H1 (cell line): Measurements from ENCODE around the gene ARHGAP25. TPM values are rescaled to one million over a fixed set of nuclear protein-coding genes. Genes with fewer than 3 reads are reported as not detected.

ENCODE experiments used
- CTCF ChIA-PET: fragments of 300-600 bp; sonication (Branson Sonifier 250); formaldehyde crosslinking; loops from one replicate; lab custom pipeline; 2021; ENCODE audit not compliant: partially characterized antibody; lab: Charles Lee
- POLR2A ChIA-PET: fragments of 300-600 bp; sonication (Branson Sonifier 250); formaldehyde crosslinking; loops from one replicate; lab custom pipeline; 2021; ENCODE audit warnings: inconsistent platforms; ENCODE audit not compliant: partially characterized antibody; lab: Charles Lee
- DNase-seq, 2 experiments: peaks; one replicate each; pipeline versions ENCODE4 v3.0.0 to v3.0.0-alpha.2; 2010 to 2022; ENCODE audit warnings: low spot score in 2 of 2, low read depth in 1 of 2, mixed read lengths in 1 of 2
- FAIRE-seq: peaks from 2 replicates; lab custom pipeline; 2011; peaks lifted over from hg19 to GRCh38; lab: Jason Lieb, UNC
- H2AFZ ChIP-seq: 2 replicates; pipeline ENCODE4 v1.8.1; 2012; ENCODE audit warnings: low read length, inconsistent platforms
- H2AK5ac ChIP-seq: 2 replicates; pipeline ENCODE4 v1.6.1; 2013; ENCODE audit warnings: low read depth, low read length
- H2BK120ac ChIP-seq: replicated peaks from 2 replicates; pipeline ENCODE3; 2013; ENCODE audit warnings: low read depth, low read length, inconsistent platforms
- H2BK12ac ChIP-seq: 2 replicates; pipeline ENCODE4 v1.6.1; 2013; ENCODE audit warnings: low read depth, low read length
- H2BK15ac ChIP-seq: 2 replicates; pipeline ENCODE4 v1.6.1; 2013; ENCODE audit warnings: low read length
- H2BK20ac ChIP-seq: 2 replicates; pipeline ENCODE4 v1.6.1; 2013; ENCODE audit warnings: low read length
- H2BK5ac ChIP-seq: 2 replicates; pipeline ENCODE4 v1.6.1; 2013; ENCODE audit warnings: low read depth, low read length
- H3K14ac ChIP-seq: 2 replicates; pipeline ENCODE4 v1.6.1; 2013; ENCODE audit warnings: inconsistent platforms; ENCODE audit not compliant: insufficient read length
- H3K18ac ChIP-seq: 2 replicates; pipeline ENCODE4 v1.6.1; 2013; ENCODE audit warnings: low read length; ENCODE audit errors: extremely low read depth
- H3K23ac ChIP-seq: 2 replicates; pipeline ENCODE4 v1.6.1; 2013; ENCODE audit warnings: inconsistent platforms; ENCODE audit not compliant: insufficient read length
- H3K23me2 ChIP-seq: 2 replicates; pipeline ENCODE4 v1.6.1; 2013; ENCODE audit warnings: low read depth, low read length
- H3K27ac ChIP-seq: 2 replicates; pipeline ENCODE4 v1.6.1; 2011; ENCODE audit warnings: low read depth, low read length, inconsistent platforms
- H3K27me3 ChIP-seq, 4 experiments: replicated peaks in 1 of 4; 1 replicate in 1 of 4; 2 replicates in 3 of 4; pipeline versions ENCODE4 v1.6.1 to v1.8.1; 2011 to 2013; ENCODE audit warnings: low read length in 3 of 4, mild to moderate bottlenecking in 3 of 4, inconsistent platforms in 2 of 4, mixed read lengths in 2 of 4, moderate library complexity in 1 of 4; ENCODE audit not compliant: control insufficient read depth in 3 of 4, insufficient read depth in 3 of 4; ENCODE audit errors: extremely low read depth in 1 of 4
- H3K36me3 ChIP-seq, 4 experiments: 2 replicates each; pipeline versions ENCODE4 v1.6.1 to v1.8.1; 2011 to 2013; ENCODE audit warnings: mild to moderate bottlenecking in 4 of 4, low read length in 3 of 4, moderate library complexity in 2 of 4, control low read depth in 1 of 4, inconsistent platforms in 1 of 4; ENCODE audit not compliant: insufficient read depth in 4 of 4, control insufficient read depth in 2 of 4
- H3K4ac ChIP-seq: replicated peaks from 2 replicates; pipeline ENCODE3; 2013; ENCODE audit warnings: low read length, low read depth, mixed read lengths, inconsistent platforms; ENCODE audit not compliant: insufficient read length
- H3K4me1 ChIP-seq, 4 experiments: replicated peaks in 1 of 4; 1 replicate in 1 of 4; 2 replicates in 3 of 4; pipeline versions ENCODE4 v1.6.1 to v1.8.1; 2011 to 2013; ENCODE audit warnings: low read length in 3 of 4, inconsistent platforms in 2 of 4, mixed read lengths in 1 of 4; ENCODE audit not compliant: insufficient read depth in 4 of 4, control insufficient read depth in 3 of 4
- H3K4me2 ChIP-seq, 2 experiments: 2 replicates each; pipeline versions ENCODE4 v1.6.1 to v1.8.1; 2011 to 2013; ENCODE audit warnings: low read depth in 2 of 2, low read length in 2 of 2, control low read depth in 1 of 2, inconsistent platforms in 1 of 2, mild to moderate bottlenecking in 1 of 2; ENCODE audit not compliant: insufficient read depth in 1 of 2
- H3K4me3 ChIP-seq, 4 experiments: fragments of 200-600, 300-600 bp in 1 of 4; sonication (generic), shearing (Covaris generic), sonication (Bioruptor Twin) in 1 of 4; 2 replicates each; pipeline versions ENCODE4 v1.5.1 to v1.8.1; 2011 to 2016; ENCODE audit warnings: low read length in 4 of 4, low read depth in 3 of 4, control low read depth in 2 of 4, inconsistent platforms in 2 of 4, mild to moderate bottlenecking in 2 of 4, mixed read lengths in 1 of 4, moderate library complexity in 1 of 4; ENCODE audit not compliant: insufficient read depth in 2 of 4; ENCODE audit errors: extremely low read depth in 1 of 4
- H3K56ac ChIP-seq: replicated peaks from 2 replicates; pipeline ENCODE3; 2013; ENCODE audit warnings: low read depth, mild to moderate bottlenecking, mixed read lengths, low read length, inconsistent platforms; ENCODE audit not compliant: insufficient read length
- H3K79me1 ChIP-seq: 2 replicates; pipeline ENCODE4 v1.6.1; 2013; ENCODE audit warnings: low read depth, low read length, control low read depth
- H3K79me2 ChIP-seq, 2 experiments: 2 replicates each; pipeline versions ENCODE4 v1.6.1 to v1.8.1; 2012 to 2013; ENCODE audit warnings: low read length in 2 of 2, mild to moderate bottlenecking in 2 of 2, inconsistent platforms in 1 of 2; ENCODE audit not compliant: insufficient read depth in 2 of 2, control insufficient read depth in 1 of 2
- H3K9ac ChIP-seq, 4 experiments: replicated peaks in 1 of 4; 1 replicate in 1 of 4; 2 replicates in 3 of 4; pipeline versions ENCODE4 v1.6.1 to v1.8.1; 2011 to 2013; ENCODE audit warnings: low read depth in 3 of 4, low read length in 3 of 4, control low read depth in 2 of 4, mild to moderate bottlenecking in 2 of 4, moderate library complexity in 2 of 4, inconsistent platforms in 1 of 4; ENCODE audit errors: extremely low read depth in 1 of 4
- H3K9me3 ChIP-seq, 2 experiments: 2 replicates each; pipeline versions ENCODE4 v1.6.1 to v1.8.1; 2012 to 2013; ENCODE audit warnings: mild to moderate bottlenecking in 2 of 2, moderate library complexity in 2 of 2, control low read depth in 1 of 2, inconsistent platforms in 1 of 2, low read depth in 1 of 2, low read length in 1 of 2, mixed read lengths in 1 of 2; ENCODE audit not compliant: insufficient read depth in 2 of 2
- H4K20me1 ChIP-seq, 2 experiments: replicated peaks in 1 of 2; 2 replicates each; pipeline versions ENCODE3 to v1.8.1; 2011 to 2013; ENCODE audit warnings: inconsistent platforms in 2 of 2, low read length in 2 of 2, mild to moderate bottlenecking in 1 of 2; ENCODE audit not compliant: insufficient read depth in 2 of 2, control insufficient read depth in 1 of 2
- H4K5ac ChIP-seq: 2 replicates; pipeline ENCODE4 v1.6.1; 2013; ENCODE audit warnings: low read length, low read depth, mixed read lengths, inconsistent platforms; ENCODE audit not compliant: insufficient read length
- H4K8ac ChIP-seq: 2 replicates; pipeline ENCODE4 v1.8.0; 2013; ENCODE audit warnings: mild to moderate bottlenecking, moderate library complexity, low read length, inconsistent platforms; ENCODE audit not compliant: insufficient read depth; ENCODE audit errors: extremely low read depth
- H4K91ac ChIP-seq: replicated peaks from 2 replicates; pipeline ENCODE3; 2013; ENCODE audit warnings: low read length, mixed read lengths, inconsistent platforms; ENCODE audit not compliant: insufficient read length
- ASH2L ChIP-seq: fragments of 200-600, 300-600 bp; sonication (generic); IDR thresholded peaks from one replicate; pipeline ENCODE4 v1.7.1; 2017; ENCODE audit warnings: low read length
- CEBPB ChIP-seq: IDR thresholded peaks from 2 replicates; pipeline ENCODE4 v1.6.1; 2012; ENCODE audit warnings: low read depth, low read length
- EGR1 ChIP-seq: IDR thresholded peaks from 2 replicates; pipeline ENCODE4 v1.6.1; 2011; ENCODE audit warnings: low read depth, low read length, borderline replicate concordance
- GTF2F1 ChIP-seq: IDR thresholded peaks from 2 replicates; pipeline ENCODE4 v1.6.1; 2012; ENCODE audit warnings: low read depth, low read length, improper control_type of control experiment, borderline replicate concordance
- HDAC2 ChIP-seq, 2 experiments: fragments of 300-600 bp in 1 of 2; sonication (generic) in 1 of 2; IDR thresholded peaks; 2 replicates each; pipeline ENCODE4 v1.6.1; 2011 to 2012; ENCODE audit warnings: low read depth in 2 of 2, low read length in 2 of 2, mild to moderate bottlenecking in 2 of 2, moderate library complexity in 2 of 2, borderline replicate concordance in 1 of 2, inconsistent platforms in 1 of 2
- KDM5A ChIP-seq: fragments of 200-600 bp; IDR thresholded peaks from 2 replicates; pipeline ENCODE4 v1.7.1; 2012; ENCODE audit warnings: mild to moderate bottlenecking, low read length, inconsistent platforms, mixed read lengths
- NANOG ChIP-seq: IDR thresholded peaks from 2 replicates; pipeline ENCODE4 v1.6.1; 2011; ENCODE audit warnings: low read length, low read depth, mild to moderate bottlenecking, inconsistent platforms; ENCODE audit not compliant: insufficient read depth, poor library complexity, severe bottlenecking
- POU5F1 ChIP-seq: IDR thresholded peaks from 2 replicates; pipeline ENCODE4 v1.6.1; 2011; ENCODE audit warnings: low read depth, mild to moderate bottlenecking, low read length, moderate library complexity
- RBBP5 ChIP-seq: IDR thresholded peaks from 2 replicates; pipeline ENCODE4 v1.7.1; 2012; ENCODE audit warnings: low read depth, mild to moderate bottlenecking, inconsistent platforms, low read length, moderate library complexity, borderline replicate concordance
- SP1 ChIP-seq: IDR thresholded peaks from 2 replicates; pipeline ENCODE4 v1.6.1; 2011; ENCODE audit warnings: low read depth, low read length
- SP4 ChIP-seq: IDR thresholded peaks from 2 replicates; pipeline ENCODE4 v1.6.1; 2012; ENCODE audit warnings: low read length, inconsistent platforms
- SRF ChIP-seq: IDR thresholded peaks from 2 replicates; pipeline ENCODE4 v1.6.1; 2011; ENCODE audit warnings: mild to moderate bottlenecking, low read depth, low read length, moderate library complexity
- TEAD4 ChIP-seq: IDR thresholded peaks from 2 replicates; pipeline ENCODE4 v1.6.1; 2012; ENCODE audit warnings: low read depth, low read length, inconsistent platforms, mixed read lengths
- WGBS, 2 experiments: shearing (Covaris generic) in 1 of 2; methylation state at CpG; one replicate each; pipeline versions ENCODE4 v1.1.6 to v1.1.7; 2013 to 2015; ENCODE audit warnings: low lambda C conversion rate in 2 of 2, mixed read lengths in 2 of 2, inconsistent platforms in 1 of 2, low coverage in 1 of 2, missing lambda C conversion rate in 1 of 2; ENCODE audit not compliant: insufficient replicate concordance in 2 of 2, insufficient coverage in 1 of 2, insufficient read length in 1 of 2; ENCODE audit errors: extremely low coverage in 1 of 2, missing lambda C conversion rate in 1 of 2; 5-methylcytosine and 5-hydroxymethylcytosine counted together
- polyA plus RNA-seq, 7 experiments: library from polyadenylated mRNA; depleted of rRNA in 3 of 7; stranded (reverse) in 5 of 7; unstranded in 2 of 7; fragments of >200 nt in 5 of 7; fragments of 200-250 nt in 2 of 7; gene quantifications; 1 replicate in 5 of 7; 2 replicates in 1 of 7; 4 replicates in 1 of 7; pipeline versions ENCODE4 v1.2.1 to v1.2.3, GENCODE V29; 2011 to 2013; ENCODE audit warnings: missing spikeins in 2 of 7, mixed read lengths in 2 of 7
- total RNA-seq: library from RNA; stranded (reverse); fragmentation: NEBNext Ultra II Directional; extraction: Animal tissue kit (Norgen Biotek cat#: 25700); gene quantifications from 2 replicates; pipeline ENCODE4 v1.2.1, GENCODE V29; 2021
- TF ChIP-seq, protein P1 (sequence below): IDR thresholded peaks from 2 replicates; pipeline ENCODE4 v1.6.1; 2011; ENCODE audit warnings: low read depth, mild to moderate bottlenecking, low read length; ENCODE audit not compliant: insufficient read depth

ARHGAP25 gene
- total and polyA plus RNA-seq, 2 of the 8 experiments (the other 6 are each of a cell fraction or from before 2014, with no cell fraction given), result 1.00 to 1.2 TPM

DNA sequence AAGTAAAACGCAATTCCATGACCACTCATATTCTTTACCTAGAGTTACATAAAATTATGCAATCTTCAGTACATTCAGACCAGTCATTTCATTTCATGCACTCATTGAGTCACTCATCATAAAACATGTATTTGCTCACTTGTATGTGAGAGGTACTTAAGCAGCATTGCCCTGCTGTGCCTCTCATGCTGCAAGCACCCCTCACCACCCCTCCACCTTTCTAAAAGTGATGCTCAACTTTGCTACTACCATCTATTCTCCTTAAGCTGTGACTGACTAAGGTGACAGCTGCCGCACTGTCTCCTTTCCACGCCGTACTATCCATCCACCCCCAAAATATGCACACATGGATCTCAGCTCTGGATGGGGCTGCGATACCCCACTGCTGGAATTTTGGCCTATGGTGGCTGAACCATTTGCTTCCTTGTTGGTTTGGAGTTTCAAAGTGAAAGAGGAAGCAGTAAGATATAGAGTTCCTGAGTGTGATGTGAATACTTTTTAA is 7.2 kb downstream of the ARHGAP25 start:
- 97% methylated on average over 5 of the region's 5 CpGs; no CpG with 5 or more reads in 1 of the 2 experiments for WGBS, 2 experiments
- no peaks in the 10 kb centered on the region for H3K79me1 ChIP-seq
- no peak for FAIRE-seq
- H2BK12ac ChIP-seq, result no peak overlapping the region
- H4K8ac ChIP-seq, result no peak overlapping the region
- POLR2A ChIA-PET, result interaction anchor here (2.0 kb wide), 1 partner anchor 14 kb away, joined by 5 read pairs; no protein-coding TSS in a partner anchor
- no peak overlapping the region for H3K4ac ChIP-seq
- H3K4me3 ChIP-seq, result no peak overlapping the region
- H4K5ac ChIP-seq, result no peak overlapping the region
- no peak overlapping the region for H2BK20ac ChIP-seq
- no peak overlapping the region for H3K18ac ChIP-seq
- no peaks in the 10 kb centered on the region for H3K36me3 ChIP-seq
- no peaks in the 10 kb centered on the region for H3K9me3 ChIP-seq
- 0 out of 2 replicates have a peak overlapping the region, but pooled peaks have one; percentile 18 for H2BK15ac ChIP-seq
- H4K91ac ChIP-seq, result no peak overlapping the region
- H2AK5ac ChIP-seq, result no peak overlapping the region
- H3K9ac ChIP-seq, result no peak overlapping the region
- H3K27ac ChIP-seq, result no peak overlapping the region
- H3K4me1 ChIP-seq, result peaks cover 0 to 4% (median 0%) of the 10 kb centered on the region in 4 experiments; a peak in 1 of 7 replicates
- DNase-seq, result peak in 1 of 2 experiments; percentile 16
- no peak overlapping the region for H2BK5ac ChIP-seq
- no peak overlapping the region for H2BK120ac ChIP-seq
- no peaks in the 10 kb centered on the region for H3K79me2 ChIP-seq
- CTCF ChIA-PET, result interaction anchor here (0.6 to 4.7 kb wide), 7 partner anchors 9 to 300 kb away, joined by 3 to 18 read pairs (median 4); no protein-coding TSS in a partner anchor
- H3K14ac ChIP-seq, result no peak overlapping the region
- H3K23me2 ChIP-seq, result no peaks in the 10 kb centered on the region
- no peak overlapping the region for H3K56ac ChIP-seq
- H3K23ac ChIP-seq, result no peak overlapping the region
- no peak overlapping the region for H3K4me2 ChIP-seq
- H3K27me3 ChIP-seq, result no peaks in the 10 kb centered on the region; a peak in 1 of 7 replicates
- no peak overlapping the region for H2AFZ ChIP-seq
- H4K20me1 ChIP-seq, result no peaks in the 10 kb centered on the region
- TF ChIP-seq POU5F1 (no peak), SP4 (no peak), SRF (no peak), CEBPB (no peak), GTF2F1 (no peak), KDM5A (no peak), RBBP5 (no peak), NANOG (no peak), TEAD4 (no peak), EGR1 (no peak), ASH2L (no peak), SP1 (no peak), HDAC2 (IDR thresholded peaks at IDR 0.05; ENCODE audit: borderline replicate concordance in 1 of 2, low read depth in 2 of 2, low read length in 2 of 2) (no peak)
- TF ChIP-seq, protein P1, sequence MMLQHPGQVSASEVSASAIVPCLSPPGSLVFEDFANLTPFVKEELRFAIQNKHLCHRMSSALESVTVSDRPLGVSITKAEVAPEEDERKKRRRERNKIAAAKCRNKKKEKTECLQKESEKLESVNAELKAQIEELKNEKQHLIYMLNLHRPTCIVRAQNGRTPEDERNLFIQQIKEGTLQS, result no peak
